GM21576 (cell line): Measurements from ENCODE around the gene SUSD4.

Source experiments
- ATAC-seq: cut with Tn5 transposase; IDR thresholded peaks from one replicate; pipeline ENCODE4 v1.9.1; 2021; ENCODE audit warnings: mild to moderate bottlenecking, moderate library complexity; ENCODE audit not compliant: unreplicated experiment

SUSD4 gene

DNA sequence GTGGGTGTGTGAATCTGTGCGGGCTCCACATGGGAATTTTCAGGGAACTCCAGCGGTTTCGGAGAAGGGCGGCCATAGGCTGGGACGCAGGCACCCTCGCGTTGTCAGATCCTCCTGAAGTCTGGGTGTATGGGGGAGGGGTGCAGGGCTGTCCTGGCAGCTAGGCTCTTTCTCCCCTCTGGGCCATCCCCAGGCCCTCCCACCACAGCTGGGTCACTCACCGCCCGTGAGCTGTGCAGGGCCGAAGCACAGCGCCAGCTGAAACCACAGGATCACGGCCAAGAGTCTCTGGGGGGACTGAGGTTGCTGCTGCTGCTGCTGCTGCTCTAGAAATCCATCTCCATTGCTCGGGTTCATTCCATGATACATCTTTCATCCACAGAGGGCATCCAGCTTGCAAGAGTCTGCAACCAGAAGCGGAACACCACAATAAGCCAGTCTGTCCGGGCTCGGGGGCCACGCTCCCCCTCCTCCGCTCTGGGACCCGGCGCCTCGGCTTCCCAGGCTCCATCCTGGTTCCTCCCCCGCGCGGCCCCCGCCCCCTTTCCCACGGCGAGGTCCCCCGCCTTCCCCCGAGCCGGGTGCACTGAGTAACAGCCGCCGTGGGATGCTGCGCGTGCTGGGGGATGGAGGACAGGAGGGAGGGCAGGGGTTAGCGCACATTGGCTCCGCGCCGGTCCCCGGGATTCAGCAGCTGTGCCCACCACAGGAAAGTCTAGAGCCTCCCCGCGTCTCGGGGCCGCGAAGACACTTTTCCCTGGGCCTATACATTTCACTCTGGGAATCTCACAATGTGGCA, 720 bp downstream of the SUSD4 start:
- ATAC-seq: no peak

GRCh38 chr1:223358826-223359225, 5.2 kb downstream of the SUSD4 start:
- no peak for ATAC-seq

DNA sequence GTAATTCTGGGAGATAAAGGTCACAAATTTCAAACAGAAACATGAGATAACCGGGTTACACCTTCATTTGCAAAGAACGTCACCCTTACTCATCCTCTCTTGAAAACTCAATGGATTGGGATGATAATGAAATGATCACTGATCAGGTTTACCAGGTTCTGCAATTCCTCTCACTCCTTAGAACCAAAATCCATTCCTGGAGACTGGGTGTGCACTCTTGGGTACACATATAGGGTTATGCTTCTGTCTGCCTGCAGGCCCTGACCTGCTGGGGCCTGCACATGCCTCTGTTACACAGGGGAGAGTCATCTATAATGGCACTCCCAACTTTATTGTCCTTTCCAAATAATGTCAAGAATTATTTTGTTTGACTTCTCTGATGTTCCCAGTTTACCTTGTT, 8.3 kb downstream of the SUSD4 start:
- ATAC-seq: no peak

DNA sequence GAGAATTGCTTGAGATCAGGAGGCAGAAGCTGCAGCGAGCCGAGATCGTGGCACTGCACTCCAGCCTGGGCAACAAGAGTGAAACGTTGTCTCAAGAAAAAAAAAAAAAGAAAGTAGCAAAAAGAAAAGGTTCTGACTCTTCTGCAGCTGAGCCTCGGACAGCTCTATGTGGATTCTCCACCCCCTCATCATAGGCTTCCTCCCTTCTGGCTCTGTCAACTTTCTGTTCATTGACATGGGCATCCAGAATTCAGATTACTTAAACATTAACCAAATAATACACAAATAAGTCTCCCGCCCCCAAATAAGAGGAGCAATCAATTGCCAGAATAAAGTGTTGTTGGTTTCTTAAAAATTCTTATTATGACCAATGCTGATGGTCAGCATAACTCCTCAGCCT, 10.0 kb downstream of the SUSD4 start:
- no peak for ATAC-seq

- ATAC-seq: no peak
These were observed 11.0 kb downstream of the SUSD4 start for GRCh38 chr1:223352944-223353343.

GRCh38 chr1:223350361-223350908, 13.5 kb downstream of the SUSD4 start:
- no peak for ATAC-seq

DNA sequence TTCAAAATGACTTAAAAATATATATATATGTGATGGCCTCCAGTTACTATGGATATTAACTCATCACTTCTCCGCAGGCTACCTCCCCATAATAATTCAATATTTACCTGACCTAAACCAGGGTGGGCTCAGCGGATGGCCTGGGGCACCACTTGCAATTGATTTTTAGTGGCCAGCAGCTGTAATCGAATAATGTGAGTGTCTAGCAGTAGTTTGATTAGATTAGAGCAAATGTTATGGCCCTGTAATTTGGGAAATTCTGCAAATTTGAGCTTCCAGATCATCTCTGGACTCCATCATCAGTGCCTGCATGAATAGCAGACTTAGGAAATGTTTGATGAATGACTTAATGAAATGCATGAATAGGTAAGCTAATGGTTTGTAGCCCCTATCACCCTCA, 14.7 kb downstream of the SUSD4 start:
- ATAC-seq: no peak

- ATAC-seq: no peak
These were observed 15.5 kb downstream of the SUSD4 start for GRCh38 chr1:223348439-223348838.

DNA sequence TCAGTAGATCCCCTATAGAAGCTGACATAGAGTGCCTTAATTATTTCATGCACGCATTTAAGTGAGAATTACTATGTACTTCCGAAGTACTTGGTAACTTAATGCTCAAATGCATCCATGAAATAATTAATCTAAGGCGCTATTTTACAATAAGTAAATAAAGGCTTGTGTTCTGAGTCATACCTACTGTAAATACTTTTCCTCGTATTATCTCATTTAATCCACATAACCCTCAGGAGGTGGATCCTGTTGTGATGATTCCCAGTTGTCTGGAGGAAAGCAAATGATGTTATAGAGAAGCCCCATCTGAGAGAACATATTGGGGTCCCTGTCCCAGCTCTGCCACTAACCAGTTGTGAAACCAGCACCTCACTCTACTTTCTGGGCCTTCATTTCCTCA, 16.4 kb downstream of the SUSD4 start:
- ATAC-seq: no peak

- no peak for ATAC-seq
These were observed 17.7 kb downstream of the SUSD4 start for GRCh38 chr1:223346311-223346710.

DNA sequence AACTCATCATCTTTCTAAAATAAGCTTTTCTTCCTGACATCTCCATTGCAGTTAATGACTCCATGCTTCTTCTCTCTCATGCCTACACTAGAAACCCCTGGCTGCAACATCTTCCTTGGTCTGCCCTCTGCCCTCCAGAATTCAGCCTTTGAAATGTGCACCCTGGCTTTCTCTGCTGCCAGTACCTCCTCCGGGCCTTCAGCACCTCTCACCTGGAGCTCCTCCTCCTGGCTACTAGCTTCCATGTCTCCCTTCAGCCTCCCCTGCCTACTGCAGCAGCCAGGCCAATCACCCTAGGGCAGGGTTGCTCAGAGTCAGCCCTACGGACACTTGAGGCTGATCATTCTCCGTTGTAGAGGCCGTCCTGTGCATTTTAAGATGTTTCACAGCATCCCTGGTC, 18.3 kb downstream of the SUSD4 start:
- no peak for ATAC-seq

DNA sequence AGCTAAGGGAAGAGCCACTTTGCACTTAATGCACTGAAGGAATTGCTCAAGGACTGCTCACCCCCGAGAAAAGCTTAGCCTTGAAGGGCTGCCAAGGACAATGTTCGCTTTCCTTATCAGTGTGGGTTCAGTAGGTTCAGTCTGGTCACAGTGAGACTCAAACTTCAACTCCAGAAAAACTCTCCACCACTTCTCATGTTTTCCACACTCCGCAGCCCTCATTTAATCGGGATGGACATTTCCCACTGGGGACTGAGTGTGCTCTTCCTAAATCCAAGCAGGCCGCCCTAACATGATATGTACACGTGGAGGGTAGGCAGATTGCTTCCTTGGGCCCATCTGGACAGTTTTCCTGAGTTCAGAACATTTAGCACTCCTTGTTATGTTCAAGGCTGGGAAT, 19.5 kb downstream of the SUSD4 start:
- no peak for ATAC-seq

GRCh38 chr1:223343692-223344091, 20.3 kb downstream of the SUSD4 start:
- ATAC-seq: no peak

- no peak for ATAC-seq
These were observed 22.9 kb downstream of the SUSD4 start for GRCh38 chr1:223341121-223341520.

DNA sequence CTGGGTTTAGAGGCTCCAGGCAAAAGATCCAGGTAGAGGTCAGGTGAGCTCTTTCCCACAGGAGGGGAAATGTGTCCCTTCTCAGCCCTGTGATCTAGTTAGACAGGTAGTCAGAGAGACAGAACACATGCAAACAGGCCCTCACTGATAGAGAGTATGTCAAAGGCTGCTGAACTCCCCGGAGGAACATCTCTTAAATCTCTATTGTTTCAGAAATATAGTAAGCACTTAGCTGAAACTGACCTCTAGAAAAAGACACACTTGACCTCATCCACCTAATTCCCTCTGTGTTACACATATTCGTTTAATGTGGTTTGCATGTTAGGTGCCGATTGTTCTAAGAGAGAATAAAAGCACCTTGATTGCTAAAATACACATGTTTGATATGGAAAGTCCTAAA, 23.3 kb downstream of the SUSD4 start:
- no peak for ATAC-seq

DNA sequence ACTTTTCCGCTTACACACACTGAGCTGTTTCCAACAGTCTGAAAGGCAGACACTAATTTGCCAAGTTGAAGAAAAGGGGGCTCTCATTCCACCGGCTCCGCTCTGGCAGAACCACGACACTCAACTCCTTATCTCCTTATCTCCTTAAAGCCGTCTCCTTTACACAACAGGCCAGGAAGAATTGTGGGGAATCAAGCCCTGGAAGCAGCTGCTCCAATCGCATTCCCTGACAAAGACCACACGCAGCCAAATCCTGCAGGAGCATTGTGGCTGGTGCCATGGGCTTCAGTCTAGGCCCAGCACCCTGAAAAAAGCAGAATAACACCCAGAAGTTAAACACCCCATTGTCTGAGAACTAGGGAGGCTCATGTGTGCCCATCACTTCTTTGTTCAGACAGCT, 24.1 kb downstream of the SUSD4 start:
- ATAC-seq: no peak

GRCh38 chr1:223338811-223339746, 24.9 kb downstream of the SUSD4 start:
- no peak for ATAC-seq

GRCh38 chr1:223337174-223337869, 26.7 kb downstream of the SUSD4 start:
- ATAC-seq: no peak

DNA sequence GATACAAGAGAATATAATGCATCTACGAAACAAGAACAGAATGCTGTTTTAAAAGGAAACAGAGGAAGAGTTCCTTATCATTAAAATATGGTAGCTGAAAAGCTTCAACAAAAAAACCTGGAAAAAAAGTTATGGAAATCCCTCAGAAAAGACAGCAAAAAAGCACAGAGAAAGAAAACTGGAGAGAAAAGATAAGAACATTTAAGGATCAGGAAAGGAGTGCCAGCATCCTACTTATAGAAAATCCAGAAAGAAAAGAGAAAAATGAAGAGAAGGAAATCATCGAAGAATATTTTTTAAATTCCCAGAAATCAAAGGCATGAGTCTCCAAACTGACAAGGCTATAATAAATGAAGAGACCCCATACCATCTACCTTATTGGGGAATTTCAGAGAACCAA, 29.8 kb downstream of the SUSD4 start:
- ATAC-seq: no peak

DNA sequence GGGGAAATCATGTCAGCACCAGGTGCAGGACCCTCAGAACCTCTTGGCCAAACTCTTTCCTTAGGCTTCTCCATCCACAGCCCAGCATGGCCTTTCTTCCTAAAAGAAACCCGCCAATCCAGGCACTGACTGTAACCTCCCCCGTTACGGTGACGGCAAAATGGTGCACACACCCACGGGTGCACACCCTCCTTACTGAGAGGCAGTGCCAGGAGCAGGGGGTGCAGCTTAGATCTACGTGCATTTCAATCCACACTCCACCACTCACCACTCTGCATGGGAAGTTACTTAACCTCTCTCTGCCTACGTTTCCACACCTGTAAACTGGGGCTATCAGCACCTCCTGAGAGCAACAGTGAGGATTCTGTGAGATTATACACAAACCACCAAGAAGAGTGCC, 31.0 kb downstream of the SUSD4 start:
- no peak for ATAC-seq

GRCh38 chr1:223331929-223332328, 32.0 kb downstream of the SUSD4 start:
- ATAC-seq: no peak
